Vagina (tissue), 2 donors: ENCODE measurements around the gene MORF4L1.

Experiments
- CTCF ChIP-seq, 3 experiments: fragments of 450-650 bp in 2 of 3; fragments of 200-600 bp in 1 of 3; sonication (generic) in 1 of 3; IDR thresholded peaks; one replicate each; pipeline ENCODE4 v1.5.1; 2017 to 2019; ENCODE audit warnings: antibody characterized with exemption in 3 of 3, mild to moderate bottlenecking in 2 of 3, moderate library complexity in 2 of 3
- POLR2A ChIP-seq, 2 donors: fragments of 450-650 bp; IDR thresholded peaks; one replicate each; pipeline ENCODE4 v1.6.1; 2017; ENCODE audit warnings: antibody characterized with exemption in 2 of 2, mild to moderate bottlenecking in 2 of 2, moderate library complexity in 2 of 2
- POLR2AphosphoS5 ChIP-seq, 2 donors: sonication (generic); formaldehyde crosslinking; IDR thresholded peaks; one replicate each; pipeline ENCODE4 v1.9.0; 2017; ENCODE audit warnings: antibody characterized with exemption in 2 of 2, mild to moderate bottlenecking in 2 of 2, low read depth in 1 of 2; ENCODE audit not compliant: insufficient read depth in 1 of 2

GRCh38 chr15:78875107-78875914, 2.6 kb downstream of the MORF4L1 start:
- no peak for TF ChIP-seq CTCF (IDR thresholded peaks at IDR 0.05)
- TF ChIP-seq POLR2AphosphoS5 (IDR thresholded peaks at IDR 0.05; ENCODE audit: insufficient read depth in 1 of 2, low read depth in 1 of 2) = no peak
- no peak for TF ChIP-seq POLR2A (IDR thresholded peaks at IDR 0.05)
